H7 (cell line): ENCODE data around the gene PSAP. TPM values are rescaled to one million over a fixed set of nuclear protein-coding genes. Genes with fewer than 3 reads are reported as not detected.

Experiments
- DNase-seq: peaks from one replicate; pipeline ENCODE4 v3.0.0; 2012
- H3K27me3 ChIP-seq: 2 replicates; pipeline ENCODE4 v1.6.0; 2011; ENCODE audit warnings: mild to moderate bottlenecking, low read length; ENCODE audit not compliant: control insufficient read depth, insufficient read depth
- H3K36me3 ChIP-seq: replicated peaks from 2 replicates; pipeline ENCODE4 v1.5.1; 2011; ENCODE audit warnings: low read length; ENCODE audit not compliant: control insufficient read depth, insufficient read depth
- H3K4me3 ChIP-seq: 2 replicates; pipeline ENCODE4 v1.5.1; 2011; ENCODE audit warnings: low read depth, mild to moderate bottlenecking, control low read depth, low read length, moderate library complexity; ENCODE audit not compliant: insufficient read depth
- total RNA-seq: library from RNA; depleted of rRNA; stranded (reverse); fragments of >200 nt; shearing (Covaris generic); gene quantifications from 2 replicates; pipeline ENCODE4 v1.2.3, GENCODE V29; 2014

The PSAP gene
- total RNA-seq, 1 experiment from 2014 or later: 389 TPM

- DNase-seq: no peak
- H3K36me3 ChIP-seq: peaks cover 43% of the 10 kb centered on the region
- no peak overlapping the region for H3K4me3 ChIP-seq
- H3K27me3 ChIP-seq: no peaks in the 10 kb centered on the region
These were observed 20.3 kb downstream of the PSAP start for GRCh38 chr10:71830726-71831125.

GRCh38 chr10:71829896-71830295, 21.2 kb downstream of the PSAP start:
- peaks cover 46% of the 10 kb centered on the region for H3K36me3 ChIP-seq

GRCh38 chr10:71829171-71829570, 21.9 kb downstream of the PSAP start:
- H3K27me3 ChIP-seq: no peaks in the 10 kb centered on the region
- no peak overlapping the region for H3K4me3 ChIP-seq
- H3K36me3 ChIP-seq: peaks cover 46% of the 10 kb centered on the region
- no peak for DNase-seq

More at GRCh38 chr10:71829896-71830295, 21.2 kb downstream of the PSAP start:
- no peak overlapping the region for H3K4me3 ChIP-seq
- H3K27me3 ChIP-seq: no peaks in the 10 kb centered on the region
- no peak for DNase-seq

GRCh38 chr10:71828702-71829101, 22.3 kb downstream of the PSAP start:
- H3K4me3 ChIP-seq: no peak overlapping the region
- peaks cover 45% of the 10 kb centered on the region for H3K36me3 ChIP-seq
- H3K27me3 ChIP-seq: no peaks in the 10 kb centered on the region
- DNase-seq: no peak

- H3K4me3 ChIP-seq: no peak overlapping the region
- no peak for DNase-seq
- H3K36me3 ChIP-seq: peaks cover 48% of the 10 kb centered on the region
- no peaks in the 10 kb centered on the region for H3K27me3 ChIP-seq
These were observed 23.2 kb downstream of the PSAP start for GRCh38 chr10:71827852-71828251.

- DNase-seq: no peak
- Histone ChIP-seq H3K4me3 (no peak overlapping the region), H3K36me3 (peaks cover 43% of the 10 kb centered on the region), H3K27me3 (no peaks in the 10 kb centered on the region)
These were observed 25.8 kb downstream of the PSAP start for GRCh38 chr10:71825217-71825616.

- H3K4me3 ChIP-seq: no peak overlapping the region
- peaks cover 50% of the 10 kb centered on the region for H3K36me3 ChIP-seq
- no peak for DNase-seq
- H3K27me3 ChIP-seq: no peaks in the 10 kb centered on the region
These were observed 26.7 kb downstream of the PSAP start for GRCh38 chr10:71824333-71824732.

- peaks cover 52% of the 10 kb centered on the region for H3K36me3 ChIP-seq
- no peak for DNase-seq
- H3K4me3 ChIP-seq: no peak overlapping the region
- H3K27me3 ChIP-seq: no peaks in the 10 kb centered on the region
These were observed 27.7 kb downstream of the PSAP start for GRCh38 chr10:71823356-71823755.

GRCh38 chr10:71821909-71822763, 28.9 kb downstream of the PSAP start:
- H3K27me3 ChIP-seq: no peaks in the 10 kb centered on the region
- peaks cover 52% of the 10 kb centered on the region for H3K36me3 ChIP-seq
- no peak overlapping the region for H3K4me3 ChIP-seq
- DNase-seq: peak; percentile 17

GRCh38 chr10:71820966-71821365, 30.1 kb downstream of the PSAP start:
- no peak overlapping the region for H3K4me3 ChIP-seq
- peaks cover 59% of the 10 kb centered on the region for H3K36me3 ChIP-seq

GRCh38 chr10:71819985-71820384, 31.1 kb downstream of the PSAP start:
- H3K36me3 ChIP-seq: peaks cover 58% of the 10 kb centered on the region
- H3K4me3 ChIP-seq: no peak overlapping the region
- no peaks in the 10 kb centered on the region for H3K27me3 ChIP-seq
- DNase-seq: no peak

More at GRCh38 chr10:71820966-71821365, 30.1 kb downstream of the PSAP start:
- DNase-seq: no peak
- no peaks in the 10 kb centered on the region for H3K27me3 ChIP-seq

GRCh38 chr10:71819441-71819861, 31.6 kb downstream of the PSAP start:
- Histone ChIP-seq H3K4me3 (no peak overlapping the region), H3K27me3 (no peaks in the 10 kb centered on the region), H3K36me3 (peaks cover 58% of the 10 kb centered on the region)
- no peak for DNase-seq

- no peaks in the 10 kb centered on the region for H3K27me3 ChIP-seq
- H3K36me3 ChIP-seq: peaks cover 58% of the 10 kb centered on the region
- H3K4me3 ChIP-seq: no peak overlapping the region
- DNase-seq: no peak
These were observed 32.3 kb downstream of the PSAP start for GRCh38 chr10:71818674-71819260.

GRCh38 chr10:71817831-71818655, 33.0 kb downstream of the PSAP start:
- H3K4me3 ChIP-seq: no peak overlapping the region
- no peak for DNase-seq
- H3K36me3 ChIP-seq: peaks cover 55% of the 10 kb centered on the region
- no peaks in the 10 kb centered on the region for H3K27me3 ChIP-seq
